GM18868 (cell line): ENCODE measurements around the gene QPCTL.

Experiments
- ATAC-seq: cut with Tn5 transposase; IDR thresholded peaks from one replicate; pipeline ENCODE4 v1.9.1; 2021; ENCODE audit warnings: mild to moderate bottlenecking, moderate library complexity; ENCODE audit not compliant: unreplicated experiment

QPCTL gene

GRCh38 chr19:45692187-45693105 is at the start of gene QPCTL:
TSS of gene QPCTL (plus strand) at chr19:45692666. CDS start at chr19:45692704, 38 bp downstream.
- peak; percentile 83 for ATAC-seq

- no peak for ATAC-seq
Observed at GRCh38 chr19:45643024-45643926, 49.2 kb upstream of the QPCTL start.

- ATAC-seq, result no peak
Observed at GRCh38 chr19:45643927-45644771, 48.3 kb upstream of the QPCTL start.

GRCh38 chr19:45645068-45645630 is 47.3 kb upstream of the QPCTL start:
- ATAC-seq, result no peak

- ATAC-seq, result peak; percentile 30
Observed at GRCh38 chr19:45645631-45646344, 46.7 kb upstream of the QPCTL start.

GRCh38 chr19:45646345-45646698 is 46.1 kb upstream of the QPCTL start:
- no peak for ATAC-seq

GRCh38 chr19:45650722-45651121 is 41.7 kb upstream of the QPCTL start:
- no peak for ATAC-seq

- no peak for ATAC-seq
Observed at GRCh38 chr19:45653634-45654033, 38.8 kb upstream of the QPCTL start.

- ATAC-seq, result no peak
Observed at GRCh38 chr19:45655073-45655472, 37.4 kb upstream of the QPCTL start.

- no peak for ATAC-seq
Observed at GRCh38 chr19:45657520-45658167, 34.8 kb upstream of the QPCTL start.

GRCh38 chr19:45659096-45659729 is 33.3 kb upstream of the QPCTL start:
- ATAC-seq, result no peak

GRCh38 chr19:45660636-45661035 is 31.8 kb upstream of the QPCTL start:
- no peak for ATAC-seq

- no peak for ATAC-seq
Observed at GRCh38 chr19:45663800-45664199, 28.7 kb upstream of the QPCTL start.

- ATAC-seq, result no peak
Observed at GRCh38 chr19:45664575-45664974, 27.9 kb upstream of the QPCTL start.

GRCh38 chr19:45667620-45668341 is 24.7 kb upstream of the QPCTL start, which contains the start of gene GIPR:
TSS of gene GIPR (plus strand) at chr19:45668221. CDS start at chr19:45669521, 1,300 bp downstream.
- ATAC-seq, result no peak

- ATAC-seq, result no peak
Observed at GRCh38 chr19:45668342-45668871, 24.1 kb upstream of the QPCTL start.

- ATAC-seq, result peak; percentile 43
Observed at GRCh38 chr19:45670670-45671453, 21.6 kb upstream of the QPCTL start.
